ENCODE data around the gene MFSD6.
"Not testable (repeated sequence)": the region's sequence is repeated elsewhere in the genome, so short reads cannot be mapped to it uniquely, and the experiment has no call there.

The MFSD6 gene

DNA sequence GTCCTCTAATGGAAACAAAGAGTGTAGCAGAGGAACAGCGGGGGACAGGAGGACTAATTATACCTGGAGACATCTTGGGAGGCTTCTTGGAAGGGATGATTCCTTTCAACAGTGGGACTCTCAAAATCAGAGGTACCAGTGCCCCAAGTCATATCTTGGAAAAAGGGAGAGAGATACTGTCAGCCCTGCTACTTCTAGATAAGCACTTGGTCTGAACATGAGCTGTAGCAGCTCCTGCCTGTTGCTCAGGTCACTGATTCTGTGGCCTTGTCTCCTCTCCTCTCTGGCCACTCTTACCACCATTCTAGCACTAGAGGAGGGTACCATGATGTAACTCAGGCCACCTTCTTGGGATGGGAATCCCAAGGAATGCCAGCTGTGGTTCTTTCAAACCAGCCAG is 54.5 kb downstream of the MFSD6 start:
- no peak overlapping the region for H3K4me3 ChIP-seq
- H3K9ac ChIP-seq, result no peak overlapping the region
- peaks cover 0 to 19% (median 0%) of the 10 kb centered on the region in 11 experiments; a peak in 3 of 22 replicates for H3K36me3 ChIP-seq
- peaks cover 0 to 7% (median 2%) of the 10 kb centered on the region in 10 experiments; a peak in 10 of 20 replicates for H3K4me1 ChIP-seq
- H4K20me1 ChIP-seq, result no peaks in the 10 kb centered on the region
- no peak overlapping the region for H3K27ac ChIP-seq
- H3K4me2 ChIP-seq, result no peak overlapping the region
- TF ChIP-seq Cebpa-rat (IDR thresholded peaks at IDR 0.05), result no peak
- no peaks in the 10 kb centered on the region for H3K27me3 ChIP-seq
- H3K9me3 ChIP-seq (replicated peaks in 1 of 11), result no peaks in the 10 kb centered on the region

DNA sequence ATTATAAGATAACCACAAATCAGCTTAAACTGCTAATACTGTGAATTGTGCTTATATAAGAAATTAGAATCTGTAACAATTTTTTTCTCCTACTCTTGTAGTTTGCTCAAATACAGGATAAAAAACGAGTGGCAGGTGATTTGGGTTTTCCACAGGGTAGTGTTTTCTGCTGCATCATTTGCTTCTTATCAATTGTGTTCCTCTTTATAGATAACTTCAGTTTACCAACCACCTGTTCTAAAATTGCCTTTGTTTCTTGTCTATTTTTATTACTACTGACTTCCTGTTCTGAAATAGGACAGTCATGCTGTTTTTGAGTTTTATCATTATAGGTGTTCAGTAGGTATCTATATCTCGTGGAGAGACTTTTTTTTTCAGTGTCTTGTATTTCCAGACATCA is 56.9 kb downstream of the MFSD6 start:
- Histone ChIP-seq H3K9ac (no peak overlapping the region), H4K20me1 (no peaks in the 10 kb centered on the region), H3K9me3 (replicated peaks in 1 of 11) (no peaks in the 10 kb centered on the region), H3K27ac (no peak overlapping the region), H3K27me3 (no peaks in the 10 kb centered on the region), H3K4me1 (peaks cover 19 to 31% (median 25%) of the 10 kb centered on the region in 10 experiments), H3K4me2 (peak overlapping the region in 1 of 11 experiments; percentile 24; a peak in 1 of 22 replicates), H3K4me3 (no peak overlapping the region), H3K36me3 (peaks cover 0 to 10% (median 0%) of the 10 kb centered on the region in 11 experiments; a peak in 2 of 22 replicates)
- no peak for TF ChIP-seq Cebpa-rat (IDR thresholded peaks at IDR 0.05)

DNA sequence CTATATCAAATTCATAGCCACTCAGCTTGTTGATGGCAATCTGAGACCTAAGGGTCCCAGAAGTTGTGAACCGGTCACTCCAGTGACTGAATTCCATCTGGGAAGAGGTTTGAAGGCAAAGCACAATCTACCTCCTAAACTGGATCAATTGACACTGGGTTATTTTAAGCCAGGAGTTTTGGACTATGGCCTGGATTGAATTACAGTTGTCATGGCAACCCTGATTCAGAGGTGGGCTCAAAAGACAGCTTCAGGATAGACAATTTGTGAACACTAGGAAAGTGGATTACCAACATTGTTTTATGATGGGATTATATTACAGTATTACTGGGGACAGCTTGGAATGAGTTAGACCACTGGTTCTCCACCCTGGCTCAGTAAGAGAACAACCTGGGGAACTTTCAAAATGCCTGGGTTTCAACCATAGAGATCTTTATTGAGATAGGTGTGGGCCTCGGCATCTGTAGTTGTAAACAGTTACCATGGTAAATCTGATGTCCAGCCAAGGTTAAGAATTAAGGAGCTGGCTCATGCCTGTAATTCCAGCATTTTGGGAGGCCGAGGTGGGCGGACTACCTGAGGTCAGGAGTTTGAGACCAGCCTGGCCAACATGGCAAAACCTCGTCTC is 58.8 kb downstream of the MFSD6 start:
- Histone ChIP-seq H3K4me1 (peaks cover 19 to 34% (median 27%) of the 10 kb centered on the region in 10 experiments), H3K27ac (no peak overlapping the region), H3K27me3 (no peaks in the 10 kb centered on the region), H3K4me2 (no peak overlapping the region), H3K36me3 (peaks cover 7 to 19% (median 9%) of the 10 kb centered on the region in 11 experiments; a peak in 14 of 22 replicates), H4K20me1 (no peaks in the 10 kb centered on the region), H3K9ac (no peak overlapping the region), H3K4me3 (no peak overlapping the region), H3K9me3 (replicated peaks in 1 of 11) (peaks cover 4 to 10% (median 9%) of the 10 kb centered on the region in 11 experiments; a peak in 14 of 22 replicates)
- TF ChIP-seq Cebpa-rat (IDR thresholded peaks at IDR 0.05), result no peak

DNA sequence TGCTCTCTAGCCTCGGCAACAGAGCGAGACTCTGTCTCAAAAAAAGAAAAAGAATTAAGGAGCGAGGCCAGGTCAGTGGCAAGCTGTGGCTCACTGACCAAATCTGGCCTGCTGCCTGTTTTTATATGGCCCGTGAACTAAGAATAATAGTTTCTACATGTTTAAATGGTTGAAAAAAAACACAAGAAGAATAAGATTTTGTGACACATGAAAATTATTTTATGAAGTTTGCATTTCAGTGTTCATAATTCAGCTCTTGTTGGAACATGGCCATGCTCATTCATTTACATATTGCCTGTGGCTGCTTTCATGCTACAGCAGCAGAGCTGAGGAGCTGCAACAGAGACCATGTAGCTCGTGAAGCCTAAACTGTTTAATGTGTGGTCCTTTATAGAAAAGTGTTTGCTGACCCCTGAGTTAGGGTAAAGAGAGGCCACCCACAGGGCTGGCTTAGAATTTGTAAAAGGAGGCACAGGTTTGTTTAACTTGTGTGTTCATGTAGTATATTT is 59.5 kb downstream of the MFSD6 start:
- no peak for TF ChIP-seq Cebpa-rat (IDR thresholded peaks at IDR 0.05)
- 0 out of 22 replicates have a peak overlapping the region, but pooled peaks of 1 of the 11 experiments have one; percentile 16 for H3K4me2 ChIP-seq
- no peaks in the 10 kb centered on the region for H3K27me3 ChIP-seq
- no peak overlapping the region for H3K9ac ChIP-seq
- no peak overlapping the region for H3K27ac ChIP-seq
- H3K4me1 ChIP-seq, result peaks cover 19 to 34% (median 27%) of the 10 kb centered on the region in 10 experiments
- peaks cover 4 to 10% (median 9%) of the 10 kb centered on the region in 11 experiments; a peak in 14 of 22 replicates for H3K9me3 ChIP-seq (replicated peaks in 1 of 11)
- H3K4me3 ChIP-seq, result no peak overlapping the region
- peaks cover 7 to 18% (median 9%) of the 10 kb centered on the region in 11 experiments; a peak in 14 of 22 replicates for H3K36me3 ChIP-seq
- no peaks in the 10 kb centered on the region for H4K20me1 ChIP-seq

DNA sequence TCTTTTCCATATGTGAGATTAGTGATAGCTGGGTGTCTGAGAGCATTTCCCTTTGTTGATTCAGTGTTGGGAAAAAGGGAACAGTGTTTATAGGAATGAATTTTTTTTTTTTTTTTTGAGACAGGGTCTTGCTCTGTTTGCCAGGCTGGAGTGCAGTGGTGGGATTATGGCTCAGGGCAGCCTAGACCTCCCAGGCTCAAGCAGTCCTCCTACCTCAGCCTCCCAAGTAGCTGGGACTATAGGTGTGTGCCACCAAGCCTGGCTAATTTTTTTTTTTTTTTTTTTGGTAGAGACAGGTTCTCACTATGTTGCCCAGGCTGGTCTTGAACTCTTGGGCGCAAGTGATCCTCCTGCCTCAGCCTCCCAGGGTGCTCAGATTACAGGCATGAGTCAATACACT is 60.2 kb downstream of the MFSD6 start:
- not testable (repeated sequence) for H3K4me3 ChIP-seq, H4K20me1 ChIP-seq, H3K27me3 ChIP-seq, H3K9ac ChIP-seq
- peaks cover 7 to 15% (median 9%) of the 10 kb centered on the region in 11 experiments; a peak in 14 of 22 replicates for H3K36me3 ChIP-seq
- H3K27ac ChIP-seq, result peak overlapping the region in 3 of 11 experiments; percentile 21 to 60 (median 60); a peak in 4 of 22 replicates
- peaks cover 4 to 10% (median 9%) of the 10 kb centered on the region in 11 experiments; a peak in 14 of 22 replicates for H3K9me3 ChIP-seq (replicated peaks in 1 of 11)
- peak overlapping the region in 9 of 11 experiments; percentile 16 to 56 (median 53); a peak in 12 of 22 replicates for H3K4me2 ChIP-seq
- H3K4me1 ChIP-seq, result peaks cover 19 to 34% (median 27%) of the 10 kb centered on the region in 10 experiments

DNA sequence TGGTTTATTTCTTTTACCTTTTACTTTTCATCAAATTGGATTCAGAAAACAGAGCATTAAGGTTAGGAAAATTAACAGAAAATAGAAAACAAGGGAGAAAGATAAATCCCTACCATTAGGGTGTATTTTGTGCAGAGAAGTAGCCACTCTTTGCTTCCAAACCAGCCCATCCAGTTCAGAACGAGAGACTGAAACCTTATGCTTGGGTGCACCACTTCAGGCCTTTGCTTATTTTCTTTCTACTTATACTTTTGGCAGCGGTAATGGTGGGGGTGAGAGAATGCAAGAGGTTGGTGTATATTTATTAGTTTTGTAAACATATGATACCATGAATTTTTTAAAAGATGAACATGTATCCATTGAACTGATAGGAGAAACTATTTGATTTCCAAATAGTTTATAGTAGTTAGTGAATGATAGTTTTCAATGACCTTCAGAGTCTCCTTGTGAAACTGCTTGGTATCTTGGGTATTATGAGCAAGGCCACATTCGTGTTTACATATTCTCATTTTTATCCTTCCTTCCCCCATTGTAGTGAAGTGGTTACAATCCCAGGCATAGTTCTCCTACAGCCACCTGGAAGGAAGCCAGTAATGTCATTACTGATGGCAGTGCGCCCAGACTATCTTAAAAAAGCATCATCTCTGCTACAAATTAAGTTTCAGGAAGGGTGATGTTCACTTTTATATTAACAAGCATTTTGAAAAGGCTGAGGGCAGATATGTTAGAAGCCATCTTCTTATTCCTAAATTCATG is 60.8 kb downstream of the MFSD6 start:
- Histone ChIP-seq H3K36me3 (peaks cover 7 to 15% (median 9%) of the 10 kb centered on the region in 11 experiments; a peak in 14 of 22 replicates), H3K4me1 (peaks cover 19 to 34% (median 27%) of the 10 kb centered on the region in 10 experiments), H3K4me2 (peak overlapping the region; percentile 29 to 74 (median 53); a peak in 21 of 22 replicates), H4K20me1 (no peaks in the 10 kb centered on the region), H3K27ac (peak overlapping the region in 6 of 11 experiments; percentile 4 to 60 (median 34); a peak in 9 of 22 replicates), H3K9ac (peak overlapping the region in 1 of 11 experiments; percentile 10; a peak in 1 of 22 replicates), H3K9me3 (replicated peaks in 1 of 11) (peaks cover 4 to 10% (median 9%) of the 10 kb centered on the region in 11 experiments; a peak in 14 of 22 replicates), H3K27me3 (no peaks in the 10 kb centered on the region), H3K4me3 (no peak overlapping the region)
- no peak for TF ChIP-seq Cebpa-rat (IDR thresholded peaks at IDR 0.05)

DNA sequence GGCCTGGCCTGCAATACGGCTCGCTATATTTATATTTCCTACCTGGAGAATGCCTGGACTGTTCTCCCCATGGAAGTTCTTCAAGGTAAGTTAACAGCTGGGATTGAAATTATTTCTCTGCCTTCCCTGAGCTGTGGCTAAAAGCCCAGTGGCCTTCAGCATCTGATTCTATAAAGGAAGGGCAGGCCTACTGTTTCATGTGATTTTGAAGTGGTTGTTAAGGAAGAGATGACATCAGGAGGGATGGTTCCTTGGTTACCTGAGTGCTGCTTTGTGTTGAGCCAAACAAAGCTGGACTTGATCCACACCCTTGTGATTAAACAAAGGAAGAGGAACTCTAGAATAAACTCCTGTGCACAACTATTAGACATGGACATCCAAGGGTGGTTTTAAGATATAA is 61.6 kb downstream of the MFSD6 start:
- no peak for TF ChIP-seq Cebpa-rat (IDR thresholded peaks at IDR 0.05)
- Histone ChIP-seq H3K9ac (no peak overlapping the region; a peak in 1 of 22 replicates), H3K27me3 (no peaks in the 10 kb centered on the region), H3K4me2 (peak overlapping the region; percentile 29 to 74 (median 53); a peak in 20 of 22 replicates), H3K4me1 (peaks cover 19 to 34% (median 27%) of the 10 kb centered on the region in 10 experiments), H3K36me3 (peaks cover 7 to 15% (median 9%) of the 10 kb centered on the region in 11 experiments; a peak in 14 of 22 replicates), H4K20me1 (no peaks in the 10 kb centered on the region), H3K9me3 (replicated peaks in 1 of 11) (peaks cover 4 to 10% (median 9%) of the 10 kb centered on the region in 11 experiments; a peak in 14 of 22 replicates), H3K27ac (peak overlapping the region in 4 of 11 experiments; percentile 26 to 60 (median 44); a peak in 7 of 22 replicates), H3K4me3 (no peak overlapping the region)

DNA sequence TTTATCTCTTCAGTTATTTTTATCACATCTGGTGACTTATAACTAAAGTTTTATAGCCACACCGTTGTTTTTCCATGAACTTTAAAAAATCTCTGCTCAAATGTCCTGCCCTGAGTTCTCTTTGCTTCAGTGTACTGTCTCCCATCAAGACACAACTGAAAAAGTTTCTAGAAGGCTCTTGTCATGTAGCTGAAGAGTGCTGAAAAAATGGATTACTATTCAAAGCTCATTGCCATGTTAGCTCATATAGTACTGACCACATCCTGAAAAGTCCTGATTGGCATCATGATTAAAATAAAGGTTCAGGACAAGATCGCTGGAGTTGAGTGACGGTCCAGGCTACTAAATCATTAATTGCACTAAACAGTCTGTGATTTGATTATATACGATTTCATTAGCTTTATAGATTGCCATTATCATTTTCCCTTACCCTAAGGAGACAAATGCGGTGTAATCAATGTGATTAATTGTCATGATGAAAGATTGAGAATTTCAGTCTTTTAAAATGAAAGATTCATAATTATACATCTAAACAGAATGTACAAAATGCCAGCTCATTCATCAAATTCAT is 62.2 kb downstream of the MFSD6 start:
- Histone ChIP-seq H3K27ac (peak overlapping the region in 1 of 11 experiments; percentile 60; a peak in 1 of 22 replicates), H4K20me1 (no peaks in the 10 kb centered on the region), H3K36me3 (peaks cover 7 to 15% (median 9%) of the 10 kb centered on the region in 11 experiments; a peak in 14 of 22 replicates), H3K4me3 (no peak overlapping the region), H3K27me3 (no peaks in the 10 kb centered on the region), H3K9me3 (replicated peaks in 1 of 11) (peaks cover 4 to 10% (median 9%) of the 10 kb centered on the region in 11 experiments; a peak in 14 of 22 replicates), H3K4me2 (peak overlapping the region in 1 of 11 experiments; percentile 29; a peak in 3 of 22 replicates), H3K4me1 (peaks cover 17 to 30% (median 24%) of the 10 kb centered on the region in 10 experiments), H3K9ac (no peak overlapping the region)
- no peak for TF ChIP-seq Cebpa-rat (IDR thresholded peaks at IDR 0.05)

All from BLaER1 treated with 17β-estradiol and CSF1 and Interleukin-3, amounts not matched to agents 10 nM and 100 nM (cell line).